Fibroblast of lung (primary cell): ENCODE data around the gene EPHB4. TPM values are rescaled to one million over a fixed set of nuclear protein-coding genes. Genes with fewer than 3 reads are reported as not detected.

Experiments used
- DNase-seq, 2 donors: peaks; one replicate each; pipeline versions ENCODE4 v3.0.0 to v3.0.0-alpha.2; 2010; ENCODE audit warnings: low read depth in 2 of 2
- H2AFZ ChIP-seq: 2 replicates; pipeline ENCODE4 v1.5.1; 2012; ENCODE audit warnings: low read length, control low read depth, inconsistent platforms
- H3K27ac ChIP-seq: 2 replicates; pipeline ENCODE4 v1.5.1; 2011; ENCODE audit warnings: low read length, control low read depth; ENCODE audit not compliant: insufficient read depth
- H3K27me3 ChIP-seq: 2 replicates; pipeline ENCODE4 v1.5.1; 2011; ENCODE audit warnings: mild to moderate bottlenecking, low read length; ENCODE audit not compliant: control insufficient read depth, insufficient read depth
- H3K36me3 ChIP-seq: 2 replicates; pipeline ENCODE4 v1.5.1; 2011; ENCODE audit warnings: low read length; ENCODE audit not compliant: control insufficient read depth, insufficient read depth
- H3K4me1 ChIP-seq: 2 replicates; pipeline ENCODE4 v1.5.1; 2011; ENCODE audit warnings: low read length; ENCODE audit not compliant: control insufficient read depth, insufficient read depth; ENCODE audit errors: extremely low read depth
- H3K4me2 ChIP-seq: 2 replicates; pipeline ENCODE4 v1.5.1; 2011; ENCODE audit warnings: low read length, control low read depth; ENCODE audit not compliant: insufficient read depth; ENCODE audit errors: extremely low read depth
- H3K4me3 ChIP-seq, 4 experiments: fragments of 200-600 bp in 1 of 4; sonication (generic) in 1 of 4; replicated peaks in 1 of 4; 2 replicates each; pipeline ENCODE4 v1.5.1; 2011 to 2016; ENCODE audit warnings: low read length in 4 of 4, low read depth in 3 of 4, mild to moderate bottlenecking in 3 of 4, control low read depth in 2 of 4, inconsistent platforms in 1 of 4, mixed read lengths in 1 of 4; ENCODE audit not compliant: insufficient read depth in 1 of 4; ENCODE audit errors: control extremely low read depth in 1 of 4
- H3K79me2 ChIP-seq: 2 replicates; pipeline ENCODE4 v1.5.1; 2012; ENCODE audit warnings: mild to moderate bottlenecking, low read length, inconsistent platforms; ENCODE audit not compliant: control insufficient read depth, insufficient read depth
- H3K9ac ChIP-seq: 2 replicates; pipeline ENCODE4 v1.5.1; 2011; ENCODE audit warnings: mild to moderate bottlenecking, low read length, control low read depth; ENCODE audit not compliant: insufficient read depth
- H3K9me3 ChIP-seq: 2 replicates; pipeline ENCODE4 v1.5.1; 2012; ENCODE audit warnings: low read depth, low read length; ENCODE audit not compliant: control insufficient read depth, insufficient read depth
- H4K20me1 ChIP-seq: 2 replicates; pipeline ENCODE4 v1.5.1; 2011; ENCODE audit warnings: low read length; ENCODE audit not compliant: control insufficient read depth, insufficient read depth; ENCODE audit errors: extremely low read depth
- EZH2 ChIP-seq: IDR thresholded peaks from 2 replicates; pipeline ENCODE4 v1.5.1; 2012; ENCODE audit warnings: low read length, control low read depth, mild to moderate bottlenecking; ENCODE audit errors: missing control alignments
- polyA plus RNA-seq, 2 donors: library from polyadenylated mRNA; depleted of rRNA in 1 of 2; stranded (reverse) in 1 of 2; unstranded in 1 of 2; fragments of >200 nt; gene quantifications; 2 replicates each; pipeline ENCODE4 v1.2.1, GENCODE V29; 2011 to 2012; ENCODE audit warnings: missing spikeins in 1 of 2
- total RNA-seq: library from RNA; depleted of rRNA; stranded (reverse); fragments of >200 nt; gene quantifications from 2 replicates; pipeline ENCODE4 v1.2.1, GENCODE V29; 2014
- TF ChIP-seq, protein P1 (sequence below), 2 donors: IDR thresholded peaks in 1 of 2; conservative IDR thresholded peaks in 1 of 2; 1 replicate in 1 of 2; 2 replicates in 1 of 2; pipeline ENCODE4 v1.5.1; 2011 to 2012; ENCODE audit warnings: low read length in 2 of 2, control low read depth in 1 of 2, inconsistent platforms in 1 of 2, low read depth in 1 of 2, mild to moderate bottlenecking in 1 of 2

Gene EPHB4
- total and polyA plus RNA-seq, 2 donors (not counting 1 experiment from before 2014, with no cell fraction given): 28.5 to 98.8 TPM

DNA sequence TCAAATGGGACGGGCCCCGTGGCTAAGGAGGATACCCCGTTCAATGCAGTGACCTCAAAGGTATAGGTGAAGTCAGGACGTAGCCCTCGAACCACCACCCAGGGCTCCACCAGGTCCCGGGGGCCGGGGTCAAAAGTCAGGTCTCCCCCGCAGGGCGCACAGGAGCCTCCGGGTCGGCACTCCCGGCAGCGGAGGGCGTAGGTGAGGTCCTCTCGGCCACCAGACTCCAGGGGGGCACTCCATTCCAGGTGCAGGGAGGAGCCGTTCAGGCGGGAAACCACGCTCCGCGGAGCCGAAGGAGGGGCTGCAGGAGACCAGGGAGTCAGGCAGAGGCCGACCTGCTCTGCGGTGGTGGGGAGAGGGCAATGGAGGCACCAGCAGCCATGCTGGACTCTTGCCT lies 7.7 kb downstream of the EPHB4 start:
- Histone ChIP-seq H3K79me2 (peaks cover 4% of the 10 kb centered on the region), H3K27me3 (no peaks in the 10 kb centered on the region), H3K27ac (no peak overlapping the region), H3K9ac (no peak overlapping the region), H3K36me3 (peaks cover 33% of the 10 kb centered on the region), H2AFZ (no peak overlapping the region), H3K4me2 (no peak overlapping the region), H3K4me1 (no peaks in the 10 kb centered on the region), H3K9me3 (no peaks in the 10 kb centered on the region), H4K20me1 (no peaks in the 10 kb centered on the region), H3K4me3 (no peak overlapping the region)
- no peak for DNase-seq
- TF ChIP-seq, protein P1, sequence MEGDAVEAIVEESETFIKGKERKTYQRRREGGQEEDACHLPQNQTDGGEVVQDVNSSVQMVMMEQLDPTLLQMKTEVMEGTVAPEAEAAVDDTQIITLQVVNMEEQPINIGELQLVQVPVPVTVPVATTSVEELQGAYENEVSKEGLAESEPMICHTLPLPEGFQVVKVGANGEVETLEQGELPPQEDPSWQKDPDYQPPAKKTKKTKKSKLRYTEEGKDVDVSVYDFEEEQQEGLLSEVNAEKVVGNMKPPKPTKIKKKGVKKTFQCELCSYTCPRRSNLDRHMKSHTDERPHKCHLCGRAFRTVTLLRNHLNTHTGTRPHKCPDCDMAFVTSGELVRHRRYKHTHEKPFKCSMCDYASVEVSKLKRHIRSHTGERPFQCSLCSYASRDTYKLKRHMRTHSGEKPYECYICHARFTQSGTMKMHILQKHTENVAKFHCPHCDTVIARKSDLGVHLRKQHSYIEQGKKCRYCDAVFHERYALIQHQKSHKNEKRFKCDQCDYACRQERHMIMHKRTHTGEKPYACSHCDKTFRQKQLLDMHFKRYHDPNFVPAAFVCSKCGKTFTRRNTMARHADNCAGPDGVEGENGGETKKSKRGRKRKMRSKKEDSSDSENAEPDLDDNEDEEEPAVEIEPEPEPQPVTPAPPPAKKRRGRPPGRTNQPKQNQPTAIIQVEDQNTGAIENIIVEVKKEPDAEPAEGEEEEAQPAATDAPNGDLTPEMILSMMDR (conservative IDR thresholded peaks at IDR 0.05 in 1 of 2, IDR thresholded peaks at IDR 0.05 in 1 of 2; ENCODE audit: low read depth in 1 of 2, low read length in 2 of 2): no peak
- no peak for TF ChIP-seq EZH2

DNA sequence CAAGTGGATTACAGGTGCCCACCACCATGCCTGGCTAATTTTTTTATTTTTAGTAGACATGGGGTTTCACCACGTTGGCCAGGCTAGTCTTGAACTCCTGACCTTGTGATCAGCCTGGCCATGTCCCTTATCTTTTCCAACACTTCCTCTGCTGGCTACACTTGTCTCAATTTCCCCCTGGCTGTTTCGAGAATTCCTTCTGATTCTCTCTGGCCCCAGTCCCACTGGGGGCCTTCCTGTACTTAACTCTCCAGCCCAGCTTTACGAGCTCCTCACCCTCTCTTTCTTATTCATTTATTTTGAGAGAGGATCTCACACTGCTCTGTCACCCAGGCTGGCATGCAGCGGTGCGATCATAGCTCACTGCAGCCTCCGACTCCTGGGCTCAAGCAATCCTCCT lies 8.5 kb downstream of the EPHB4 start:
- Histone ChIP-seq H3K9ac (no peak overlapping the region), H3K27ac (no peak overlapping the region), H3K27me3 (no peaks in the 10 kb centered on the region), H4K20me1 (no peaks in the 10 kb centered on the region), H3K4me2 (no peak overlapping the region), H3K36me3 (peaks cover 31% of the 10 kb centered on the region), H3K4me3 (no peak overlapping the region), H3K4me1 (no peaks in the 10 kb centered on the region), H3K79me2 (peaks cover 3% of the 10 kb centered on the region), H2AFZ (no peak overlapping the region), H3K9me3 (no peaks in the 10 kb centered on the region)
- no peak for TF ChIP-seq EZH2
- TF ChIP-seq, protein P1 (conservative IDR thresholded peaks at IDR 0.05 in 1 of 2, IDR thresholded peaks at IDR 0.05 in 1 of 2; ENCODE audit: low read depth in 1 of 2, low read length in 2 of 2): no peak
- no peak for DNase-seq

DNA sequence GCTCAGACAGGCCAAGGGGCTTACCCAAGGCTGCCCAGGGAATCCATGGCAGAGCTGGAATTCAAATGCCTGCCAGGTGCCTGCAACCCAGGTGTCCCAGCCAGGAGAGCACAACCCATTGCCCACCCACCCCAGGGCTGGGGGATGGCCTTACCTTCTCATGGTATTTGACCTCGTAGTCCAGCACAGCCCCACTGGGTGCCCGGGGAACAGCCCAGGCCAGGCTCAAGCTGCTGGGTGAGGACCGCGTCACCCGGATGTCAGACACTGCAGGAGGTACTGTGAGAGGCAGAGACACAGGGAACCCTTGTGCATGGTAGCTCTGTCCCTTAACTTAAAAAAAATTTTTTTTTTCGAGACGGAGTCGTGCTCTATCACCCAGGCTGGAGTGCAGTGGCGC lies 9.0 kb downstream of the EPHB4 start:
- no peaks in the 10 kb centered on the region for H3K27me3 ChIP-seq
- peaks cover 30% of the 10 kb centered on the region for H3K36me3 ChIP-seq
- DNase-seq: no peak
- H3K4me2 ChIP-seq: no peak overlapping the region
- H3K27ac ChIP-seq: no peak overlapping the region
- no peaks in the 10 kb centered on the region for H3K9me3 ChIP-seq
- H3K4me1 ChIP-seq: no peaks in the 10 kb centered on the region
- no peak overlapping the region for H3K9ac ChIP-seq
- H3K79me2 ChIP-seq: no peaks in the 10 kb centered on the region
- TF ChIP-seq, protein P1 (conservative IDR thresholded peaks at IDR 0.05 in 1 of 2, IDR thresholded peaks at IDR 0.05 in 1 of 2; ENCODE audit: low read depth in 1 of 2, low read length in 2 of 2): no peak
- TF ChIP-seq EZH2: no peak
- H3K4me3 ChIP-seq: no peak overlapping the region
- H4K20me1 ChIP-seq: no peaks in the 10 kb centered on the region
- H2AFZ ChIP-seq: no peak overlapping the region
